Neuronal stem cell (in vitro differentiated cells): ENCODE data around the gene SV2B.

Experiments used
- DNase-seq: peaks from one replicate; pipeline ENCODE4 v3.0.0-alpha.2; 2013; ENCODE audit warnings: low spot score
- H2AFZ ChIP-seq: one replicate; pipeline ENCODE4 v1.6.1; 2013; ENCODE audit warnings: mild to moderate bottlenecking, low read length, inconsistent platforms
- H2AK5ac ChIP-seq: 2 replicates; pipeline ENCODE4 v1.6.1; 2013; ENCODE audit warnings: low read depth, mild to moderate bottlenecking, inconsistent platforms, low read length, moderate library complexity, mixed read lengths
- H2BK120ac ChIP-seq: 2 replicates; pipeline ENCODE4 v1.6.1; 2013; ENCODE audit warnings: low read depth, mild to moderate bottlenecking, inconsistent platforms, low read length, moderate library complexity, mixed read lengths
- H2BK12ac ChIP-seq: one replicate; pipeline ENCODE4 v1.6.1; 2013; ENCODE audit warnings: low read length, inconsistent platforms
- H2BK15ac ChIP-seq: 2 replicates; pipeline ENCODE4 v1.6.1; 2013; ENCODE audit warnings: mild to moderate bottlenecking, low read length, inconsistent platforms, mixed read lengths
- H2BK5ac ChIP-seq: one replicate; pipeline ENCODE4 v1.6.1; 2013; ENCODE audit warnings: inconsistent platforms, mild to moderate bottlenecking, low read length, moderate library complexity
- H3K14ac ChIP-seq: one replicate; pipeline ENCODE4 v1.6.1; 2013; ENCODE audit warnings: low read length, inconsistent platforms
- H3K18ac ChIP-seq: 2 replicates; pipeline ENCODE4 v1.6.1; 2013; ENCODE audit warnings: low read length, inconsistent platforms
- H3K23ac ChIP-seq: 2 replicates; pipeline ENCODE4 v1.6.1; 2013; ENCODE audit warnings: low read depth, mild to moderate bottlenecking, mixed read lengths, low read length, inconsistent platforms; ENCODE audit not compliant: poor library complexity
- H3K27ac ChIP-seq: replicated peaks from 3 replicates; pipeline ENCODE4 v1.5.1; 2013; ENCODE audit warnings: low read length, inconsistent platforms
- H3K27me3 ChIP-seq, 3 experiments: 2 replicates each; pipeline ENCODE4 v1.6.1; 2013; ENCODE audit warnings: low read length in 3 of 3, mild to moderate bottlenecking in 2 of 3, inconsistent platforms in 1 of 3, low read depth in 1 of 3, mixed read lengths in 1 of 3, moderate library complexity in 1 of 3; ENCODE audit not compliant: control insufficient read depth in 3 of 3, insufficient read depth in 3 of 3
- H3K36me3 ChIP-seq, 2 donors: replicated peaks in 1 of 2; 2 replicates each; pipeline ENCODE4 v1.6.1; 2013; ENCODE audit warnings: low read length in 2 of 2; ENCODE audit not compliant: control insufficient read depth in 2 of 2, insufficient read depth in 2 of 2
- H3K4ac ChIP-seq: 2 replicates; pipeline ENCODE4 v1.6.1; 2013; ENCODE audit warnings: inconsistent platforms, mild to moderate bottlenecking, low read length, moderate library complexity
- H3K4me1 ChIP-seq, 2 donors: 1 replicate in 1 of 2; 2 replicates in 1 of 2; pipeline ENCODE4 v1.6.1; 2013; ENCODE audit warnings: low read length in 2 of 2, low read depth in 1 of 2; ENCODE audit not compliant: control insufficient read depth in 2 of 2, insufficient read depth in 1 of 2
- H3K4me2 ChIP-seq: one replicate; pipeline ENCODE4 v1.6.1; 2013; ENCODE audit warnings: mild to moderate bottlenecking, low read length, inconsistent platforms; ENCODE audit not compliant: insufficient read depth, poor library complexity, severe bottlenecking
- H3K4me3 ChIP-seq, 2 donors: 2 replicates each; pipeline ENCODE4 v1.5.1; 2013; ENCODE audit warnings: low read length in 2 of 2, mild to moderate bottlenecking in 2 of 2, inconsistent platforms in 1 of 2, moderate library complexity in 1 of 2
- H3K79me1 ChIP-seq: one replicate; pipeline ENCODE4 v1.6.1; 2013; ENCODE audit warnings: low read depth, mild to moderate bottlenecking, inconsistent platforms, low read length, moderate library complexity
- H3K9ac ChIP-seq: one replicate; pipeline ENCODE4 v1.6.1; 2013; ENCODE audit warnings: mild to moderate bottlenecking, low read depth, low read length, inconsistent platforms; ENCODE audit not compliant: poor library complexity
- H3K9me3 ChIP-seq, 2 donors: replicated peaks in 1 of 2; 2 replicates each; pipeline versions ENCODE3 to v1.6.1; 2013; ENCODE audit warnings: low read length in 2 of 2, mild to moderate bottlenecking in 2 of 2, inconsistent platforms in 1 of 2, low read depth in 1 of 2, mixed read lengths in 1 of 2, moderate library complexity in 1 of 2; ENCODE audit not compliant: control insufficient read depth in 2 of 2, insufficient read depth in 1 of 2
- H4K8ac ChIP-seq: one replicate; pipeline ENCODE4 v1.6.1; 2013; ENCODE audit warnings: low read depth, mild to moderate bottlenecking, inconsistent platforms, low read length, moderate library complexity
- H4K91ac ChIP-seq: one replicate; pipeline ENCODE4 v1.6.1; 2013; ENCODE audit warnings: low read length, low read depth, mild to moderate bottlenecking, inconsistent platforms; ENCODE audit not compliant: poor library complexity
- WGBS, 2 donors: extraction: QIAGEN DNeasy Blood & Tissue Kit; methylation state at CpG; one replicate each; pipeline ENCODE4 v1.1.7; 2013; ENCODE audit warnings: missing lambda C conversion rate in 2 of 2, mixed read lengths in 1 of 2; ENCODE audit not compliant: insufficient read length in 2 of 2, insufficient replicate concordance in 1 of 2; ENCODE audit errors: extremely low coverage in 2 of 2; 5-methylcytosine and 5-hydroxymethylcytosine counted together

SV2B gene

DNA sequence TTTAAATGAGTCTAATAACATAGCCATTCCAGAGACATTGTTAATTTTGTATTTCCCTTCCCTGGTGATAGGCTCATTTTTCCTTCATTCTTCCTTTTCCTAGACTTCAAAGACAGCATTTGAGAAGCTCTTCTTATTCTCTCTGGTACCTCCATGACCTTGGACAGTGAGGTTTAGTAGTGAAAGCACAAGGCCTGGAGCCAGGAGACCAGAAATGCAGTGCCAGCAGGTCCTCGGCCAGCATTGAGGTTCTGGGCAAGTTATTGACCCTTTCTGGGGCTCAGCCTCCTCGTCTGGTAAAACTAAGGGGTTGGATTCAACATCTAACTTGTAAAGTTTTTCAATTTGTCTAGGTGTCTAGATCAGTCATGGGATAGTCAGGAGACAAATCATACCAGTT is 146.9 kb downstream of the SV2B start:
- Histone ChIP-seq H3K9ac (no peak overlapping the region), H3K4ac (no peak overlapping the region), H4K8ac (no peak overlapping the region), H3K79me1 (no peaks in the 10 kb centered on the region), H3K4me2 (no peak overlapping the region), H3K23ac (no peak overlapping the region), H2BK15ac (no peak overlapping the region), H3K14ac (no peak overlapping the region), H3K9me3 (no peaks in the 10 kb centered on the region), H2BK120ac (no peak overlapping the region), H2BK12ac (no peak overlapping the region), H3K4me3 (no peak overlapping the region), H4K91ac (no peak overlapping the region), H3K4me1 (no peaks in the 10 kb centered on the region), H3K18ac (no peak overlapping the region), H3K27me3 (no peaks in the 10 kb centered on the region), H2AFZ (no peak overlapping the region), H2BK5ac (no peak overlapping the region), H2AK5ac (no peak overlapping the region), H3K27ac (no peak overlapping the region), H3K36me3 (no peaks in the 10 kb centered on the region)
- no peak for DNase-seq
- WGBS, 2 donors, result no CpG with 5 or more reads among the region's 2 CpGs

DNA sequence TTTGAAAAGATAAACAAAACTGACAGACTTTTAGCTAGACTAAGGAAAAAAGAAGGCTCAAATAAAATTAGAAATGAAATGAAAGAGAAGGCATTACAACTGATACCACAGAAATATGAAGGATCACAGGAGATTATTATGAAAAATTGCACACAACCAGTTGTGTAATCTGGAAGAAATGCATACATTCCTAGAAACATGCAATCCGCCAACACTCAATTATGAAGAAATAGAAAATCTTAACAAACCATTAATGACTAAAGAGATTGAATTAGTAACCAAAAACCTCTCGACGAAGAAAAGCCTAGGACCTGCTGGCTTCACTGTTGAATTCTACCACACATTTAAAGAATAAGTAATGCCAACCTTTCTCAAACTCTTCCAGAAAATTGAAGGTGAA is 149.5 kb downstream of the SV2B start:
- DNase-seq, result no peak
- no peaks in the 10 kb centered on the region for H3K36me3 ChIP-seq
- H3K27ac ChIP-seq, result no peak overlapping the region
- no peaks in the 10 kb centered on the region for H3K79me1 ChIP-seq
- no peak overlapping the region for H3K4me3 ChIP-seq
- no peaks in the 10 kb centered on the region for H3K9me3 ChIP-seq
- H4K8ac ChIP-seq, result no peak overlapping the region
- no peak overlapping the region for H3K4ac ChIP-seq
- H3K14ac ChIP-seq, result no peak overlapping the region
- no peak overlapping the region for H2BK5ac ChIP-seq
- H3K18ac ChIP-seq, result no peak overlapping the region
- no peak overlapping the region for H2AFZ ChIP-seq
- no peak overlapping the region for H2BK15ac ChIP-seq
- H2BK120ac ChIP-seq, result no peak overlapping the region
- no CpG with 5 or more reads among the region's 3 CpGs for WGBS, 2 donors
- H2BK12ac ChIP-seq, result no peak overlapping the region
- no peaks in the 10 kb centered on the region for H3K27me3 ChIP-seq
- no peak overlapping the region for H4K91ac ChIP-seq
- no peak overlapping the region for H2AK5ac ChIP-seq
- no peak overlapping the region for H3K9ac ChIP-seq
- no peak overlapping the region for H3K23ac ChIP-seq
- H3K4me1 ChIP-seq, result no peaks in the 10 kb centered on the region
- no peak overlapping the region for H3K4me2 ChIP-seq

DNA sequence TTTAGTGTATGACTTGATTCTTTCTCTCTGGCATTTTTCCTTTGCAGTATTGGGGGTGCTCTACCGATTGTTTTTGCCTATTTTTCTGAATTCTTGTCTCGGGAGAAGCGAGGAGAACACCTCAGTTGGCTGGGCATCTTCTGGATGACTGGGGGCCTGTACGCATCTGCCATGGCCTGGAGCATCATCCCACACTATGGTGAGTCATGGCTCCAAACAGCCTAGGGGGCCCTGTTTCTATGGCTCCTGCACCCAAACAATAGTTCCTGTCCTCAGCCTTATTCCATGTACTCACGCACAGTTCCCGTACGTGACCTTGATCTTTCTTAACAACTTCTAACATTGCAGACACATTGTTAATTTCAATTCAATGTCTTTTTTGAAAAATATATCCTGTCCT is 152.3 kb downstream of the SV2B start:
- no peak overlapping the region for H3K4me2 ChIP-seq
- H3K23ac ChIP-seq, result no peak overlapping the region
- no CpG with 5 or more reads among the region's 7 CpGs for WGBS, 2 donors
- DNase-seq, result no peak
- no peak overlapping the region for H2BK12ac ChIP-seq
- no peak overlapping the region for H4K8ac ChIP-seq
- no peak overlapping the region for H2BK120ac ChIP-seq
- no peak overlapping the region for H2BK5ac ChIP-seq
- no peaks in the 10 kb centered on the region for H3K9me3 ChIP-seq
- no peak overlapping the region for H2AFZ ChIP-seq
- H3K27ac ChIP-seq, result no peak overlapping the region
- H4K91ac ChIP-seq, result no peak overlapping the region
- H3K9ac ChIP-seq, result no peak overlapping the region
- H3K14ac ChIP-seq, result no peak overlapping the region
- H3K79me1 ChIP-seq, result no peaks in the 10 kb centered on the region
- H3K4ac ChIP-seq, result no peak overlapping the region
- no peak overlapping the region for H3K18ac ChIP-seq
- H2AK5ac ChIP-seq, result no peak overlapping the region
- no peak overlapping the region for H2BK15ac ChIP-seq
- no peaks in the 10 kb centered on the region for H3K36me3 ChIP-seq
- no peaks in the 10 kb centered on the region for H3K27me3 ChIP-seq
- H3K4me1 ChIP-seq, result no peaks in the 10 kb centered on the region
- no peak overlapping the region for H3K4me3 ChIP-seq

DNA sequence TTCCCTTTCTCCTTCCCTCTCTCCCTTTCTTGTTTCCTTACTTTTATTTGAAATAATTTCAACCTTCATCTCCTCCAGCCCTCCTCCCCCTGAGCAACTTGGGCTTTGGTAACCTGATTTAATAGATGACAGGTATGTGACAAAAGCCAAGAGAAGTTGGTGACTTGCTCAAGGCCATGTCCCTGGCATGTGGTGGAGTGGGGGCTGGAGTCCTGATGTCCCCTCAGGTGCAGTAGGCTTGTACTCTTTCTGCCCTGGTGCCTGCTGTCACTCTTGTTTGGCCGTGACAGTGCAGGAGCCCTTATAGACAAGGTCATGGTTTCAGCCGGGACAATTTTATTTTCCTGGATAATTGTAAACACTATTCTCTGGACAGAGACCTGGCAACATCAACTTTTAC is 152.7 kb downstream of the SV2B start:
- H2BK5ac ChIP-seq, result no peak overlapping the region
- no CpG with 5 or more reads among the region's 2 CpGs for WGBS, 2 donors
- no peak overlapping the region for H3K23ac ChIP-seq
- no peak overlapping the region for H3K18ac ChIP-seq
- no peaks in the 10 kb centered on the region for H3K36me3 ChIP-seq
- no peak overlapping the region for H2BK120ac ChIP-seq
- H2BK12ac ChIP-seq, result no peak overlapping the region
- H3K79me1 ChIP-seq, result no peaks in the 10 kb centered on the region
- H4K8ac ChIP-seq, result no peak overlapping the region
- H3K4me2 ChIP-seq, result no peak overlapping the region
- H3K4ac ChIP-seq, result no peak overlapping the region
- no peak overlapping the region for H3K4me3 ChIP-seq
- H3K9me3 ChIP-seq, result no peaks in the 10 kb centered on the region
- no peak for DNase-seq
- no peak overlapping the region for H2AK5ac ChIP-seq
- H3K27me3 ChIP-seq, result no peaks in the 10 kb centered on the region
- no peak overlapping the region for H2AFZ ChIP-seq
- no peak overlapping the region for H3K14ac ChIP-seq
- no peak overlapping the region for H3K27ac ChIP-seq
- no peak overlapping the region for H3K9ac ChIP-seq
- H2BK15ac ChIP-seq, result no peak overlapping the region
- no peak overlapping the region for H4K91ac ChIP-seq
- no peaks in the 10 kb centered on the region for H3K4me1 ChIP-seq
